NCI-H2196 treated with DMSO at 0.1 percent for 48 hours (cell line): Measurements from ENCODE around the gene SPPL2B.

Source experiments
- DNase-seq: peaks from one replicate; lab custom pipeline; 2025; ENCODE audit not compliant: unreplicated experiment; lab: John Stamatoyannopoulos, UW

Gene SPPL2B

DNA sequence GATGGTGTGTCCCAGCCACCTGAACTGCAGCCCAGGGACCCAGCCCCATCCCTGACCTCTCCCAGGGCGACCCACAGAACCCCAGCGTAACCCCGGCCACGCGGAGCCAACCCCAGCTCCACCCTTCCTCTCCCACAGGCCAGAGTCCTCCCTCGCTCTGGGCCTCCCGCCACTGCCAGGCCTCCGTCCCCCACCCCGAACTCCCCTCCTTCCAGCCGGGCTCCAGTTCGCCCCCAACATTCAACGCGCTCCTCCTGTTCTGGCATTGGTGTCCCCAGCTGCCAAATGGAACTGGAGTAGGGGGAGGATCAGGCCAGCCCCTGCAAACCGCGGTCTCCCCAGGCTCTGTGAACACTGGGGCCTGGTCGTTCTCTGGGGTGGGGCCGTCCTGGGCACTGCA lies 28.0 kb upstream of the SPPL2B start:
- DNase-seq, result no peak

DNA sequence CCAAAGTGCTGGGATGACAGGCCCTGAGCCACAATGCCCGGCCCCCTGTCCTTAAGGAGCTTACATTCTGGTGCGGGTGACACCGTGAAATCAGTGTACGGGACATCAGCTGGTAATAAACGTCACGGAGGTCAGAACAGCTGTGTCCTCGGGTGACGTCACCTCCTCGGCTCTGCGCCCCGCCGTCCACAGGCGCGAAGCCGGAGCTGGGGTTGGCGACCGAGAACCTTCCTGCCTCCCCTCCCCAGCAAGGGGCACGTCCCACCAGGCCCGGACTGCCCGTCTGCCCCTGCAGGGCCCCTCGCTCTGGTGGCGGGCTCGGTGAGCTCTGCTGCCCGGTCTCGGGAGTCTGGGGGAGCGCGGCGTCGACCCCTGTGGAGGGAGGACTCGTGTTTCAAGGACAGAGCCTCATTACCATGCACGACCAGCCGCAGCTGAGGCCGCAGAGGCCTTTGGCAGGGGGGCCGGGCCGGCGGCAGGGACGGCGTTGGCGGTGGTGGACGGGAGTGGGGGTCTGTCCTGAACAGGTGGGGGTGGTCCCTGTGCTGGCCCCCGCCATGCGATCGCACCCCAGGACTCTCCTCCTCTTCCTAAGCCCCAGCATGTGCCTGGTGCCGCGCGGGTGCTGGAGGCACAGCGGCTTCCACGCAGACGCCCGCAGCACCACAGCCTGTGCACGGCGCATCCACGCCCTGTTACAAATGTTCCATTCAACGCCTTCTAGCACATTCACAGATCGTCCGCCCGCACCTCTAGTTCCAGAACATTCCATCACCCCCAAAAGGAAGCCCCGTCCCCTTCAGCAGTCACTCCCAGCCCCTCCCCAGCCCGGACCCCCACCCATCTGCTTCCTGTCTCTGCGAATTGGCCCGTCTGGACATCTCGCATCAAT lies 25.9 kb upstream of the SPPL2B start:
- no peak for DNase-seq

GRCh38 chr19:2303211-2303798 lies 25.2 kb upstream of the SPPL2B start:
- no peak for DNase-seq

- DNase-seq, result no peak
These were observed 22.8 kb upstream of the SPPL2B start for GRCh38 chr19:2305452-2306280.

- no peak for DNase-seq
These were observed 22.1 kb upstream of the SPPL2B start for GRCh38 chr19:2306281-2306806.

GRCh38 chr19:2306971-2307370 lies 21.5 kb upstream of the SPPL2B start:
- no peak for DNase-seq

DNA sequence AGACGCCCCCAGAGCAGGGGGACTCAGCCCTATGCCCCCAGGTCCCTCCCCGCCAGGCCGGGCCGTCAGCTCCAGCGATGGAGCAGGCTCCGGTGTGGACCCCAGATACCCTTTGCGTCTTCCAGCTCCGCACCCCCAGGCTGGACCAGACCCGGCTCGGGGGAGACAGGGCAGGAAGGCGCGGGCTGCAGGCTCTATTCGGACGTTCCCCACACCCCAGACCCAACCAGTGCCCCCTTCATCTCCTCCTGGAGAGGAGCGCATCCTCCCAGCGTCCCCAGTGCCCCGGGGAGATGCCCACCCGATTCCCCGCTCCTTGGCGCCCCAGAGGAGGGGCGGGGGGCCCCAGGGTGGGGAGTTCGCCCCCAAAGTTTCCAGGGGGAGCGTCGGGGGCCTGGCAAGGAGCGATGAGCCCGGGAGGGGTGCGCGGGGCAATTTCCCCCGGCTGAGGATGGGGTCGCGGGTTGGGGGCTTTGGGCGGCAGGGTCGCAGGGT lies 20.9 kb upstream of the SPPL2B start:
- no peak for DNase-seq

DNA sequence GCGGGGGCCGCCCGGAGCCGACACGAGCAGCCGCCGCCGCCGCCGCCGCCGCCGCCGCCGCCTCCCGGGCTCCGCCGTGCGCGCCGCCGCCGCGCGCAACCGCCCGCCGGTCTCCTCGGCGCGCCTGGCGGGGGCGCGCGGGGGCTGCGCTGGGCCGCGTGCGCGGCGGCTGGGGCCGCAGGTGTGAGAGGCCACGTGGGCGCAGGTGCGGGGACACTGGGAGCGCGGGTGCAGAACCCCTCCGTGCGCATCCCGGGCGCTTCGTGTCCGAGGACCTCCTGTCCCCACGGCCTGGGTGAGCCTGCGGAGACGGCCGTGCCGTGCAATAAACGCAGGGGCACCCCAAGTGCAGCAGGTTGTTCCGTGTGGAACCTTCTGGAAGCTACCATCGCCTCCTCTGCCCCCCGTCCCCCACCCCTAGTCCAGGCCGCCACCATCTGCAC lies 20.3 kb upstream of the SPPL2B start, which contains the start of gene LINGO3:
TSS of gene LINGO3 (minus strand) at position 41 of the 443 bp plus-strand sequence. CDS start 16,378 bp downstream, outside the sequence.
- DNase-seq, result no peak

DNA sequence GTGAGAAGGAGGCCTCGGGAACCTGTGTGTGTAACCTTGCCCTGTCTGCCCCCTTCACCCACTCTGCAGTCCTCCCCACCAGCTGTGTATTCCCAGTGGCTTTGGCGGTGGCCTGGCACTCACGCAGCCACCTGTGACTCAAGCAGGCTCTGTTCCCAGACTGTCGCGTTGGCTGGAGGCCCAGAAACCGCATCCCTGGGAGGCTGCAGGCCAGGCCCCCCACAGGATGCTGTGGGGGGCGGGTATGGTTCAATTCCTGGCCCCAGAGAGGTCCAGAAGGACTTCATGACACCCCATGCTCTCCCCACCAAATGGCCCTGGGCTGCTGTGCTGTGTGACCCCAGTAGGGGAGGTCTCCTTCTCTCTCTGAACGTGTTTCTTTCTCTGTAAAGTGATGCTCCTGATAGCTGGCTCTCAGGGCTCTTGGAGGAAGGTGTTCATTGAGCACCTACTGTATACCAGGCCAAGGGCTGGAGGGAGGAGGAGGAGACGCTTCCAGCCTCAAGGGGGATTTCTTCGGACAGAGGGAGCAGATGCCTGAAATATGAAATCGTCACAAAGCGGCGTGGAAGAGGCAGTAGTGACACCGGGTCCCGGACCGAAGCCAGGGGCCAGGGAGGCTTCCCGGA lies 18.6 kb upstream of the SPPL2B start:
- peak; percentile 28 for DNase-seq

DNA sequence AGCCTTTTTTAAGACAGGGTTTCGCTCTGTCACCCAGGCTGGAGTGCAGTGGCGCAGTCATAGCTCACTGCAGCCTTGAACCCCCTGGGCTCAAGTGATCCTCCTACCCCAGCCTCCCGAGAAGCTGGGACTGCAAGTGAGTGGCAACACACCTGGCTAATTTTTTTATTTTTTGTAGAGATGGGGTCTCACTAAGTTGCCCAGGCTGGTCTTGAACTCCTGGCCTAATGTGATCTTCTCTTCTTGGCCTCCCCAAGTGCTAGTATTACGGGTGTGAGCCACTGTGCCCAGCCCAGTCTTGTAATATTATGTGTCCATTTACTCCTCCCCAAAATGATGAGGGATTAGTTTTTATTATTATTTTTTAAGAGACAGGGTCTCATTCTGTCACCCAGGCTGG lies 17.4 kb upstream of the SPPL2B start:
- DNase-seq, result no peak

DNA sequence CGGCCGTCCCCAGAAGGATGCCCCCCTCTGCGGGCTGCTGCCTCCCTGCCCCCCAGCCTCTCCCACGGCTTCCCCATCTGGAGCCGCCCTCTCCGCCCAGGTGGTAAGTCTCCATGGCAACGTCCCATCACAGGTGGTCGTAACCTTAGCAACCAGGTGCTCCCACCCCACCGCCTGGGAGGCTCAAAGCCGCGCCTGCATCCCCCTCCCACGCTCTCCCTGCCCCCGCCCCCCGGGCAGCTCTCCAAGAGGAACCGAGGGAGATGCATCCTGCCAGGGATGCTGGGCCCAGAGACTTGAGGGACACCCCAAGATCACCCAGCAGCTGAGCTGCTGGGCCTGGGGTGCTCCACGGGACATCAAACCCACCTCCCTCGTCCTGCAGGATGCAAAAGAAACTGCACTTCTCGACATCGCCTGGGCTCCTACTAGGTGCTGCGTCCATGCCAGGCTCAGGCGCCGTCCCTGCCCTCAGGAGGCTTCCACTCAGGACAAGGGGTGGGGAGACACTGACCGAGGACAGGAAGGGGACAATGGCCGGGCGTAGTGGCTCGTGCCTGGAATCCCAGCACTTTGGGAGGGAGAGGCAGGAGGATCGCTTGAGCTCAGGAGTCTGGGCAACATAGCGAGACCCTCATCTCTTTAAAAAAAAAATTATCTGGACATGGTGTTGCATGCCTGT lies 15.5 kb upstream of the SPPL2B start:
- DNase-seq, result no peak

DNA sequence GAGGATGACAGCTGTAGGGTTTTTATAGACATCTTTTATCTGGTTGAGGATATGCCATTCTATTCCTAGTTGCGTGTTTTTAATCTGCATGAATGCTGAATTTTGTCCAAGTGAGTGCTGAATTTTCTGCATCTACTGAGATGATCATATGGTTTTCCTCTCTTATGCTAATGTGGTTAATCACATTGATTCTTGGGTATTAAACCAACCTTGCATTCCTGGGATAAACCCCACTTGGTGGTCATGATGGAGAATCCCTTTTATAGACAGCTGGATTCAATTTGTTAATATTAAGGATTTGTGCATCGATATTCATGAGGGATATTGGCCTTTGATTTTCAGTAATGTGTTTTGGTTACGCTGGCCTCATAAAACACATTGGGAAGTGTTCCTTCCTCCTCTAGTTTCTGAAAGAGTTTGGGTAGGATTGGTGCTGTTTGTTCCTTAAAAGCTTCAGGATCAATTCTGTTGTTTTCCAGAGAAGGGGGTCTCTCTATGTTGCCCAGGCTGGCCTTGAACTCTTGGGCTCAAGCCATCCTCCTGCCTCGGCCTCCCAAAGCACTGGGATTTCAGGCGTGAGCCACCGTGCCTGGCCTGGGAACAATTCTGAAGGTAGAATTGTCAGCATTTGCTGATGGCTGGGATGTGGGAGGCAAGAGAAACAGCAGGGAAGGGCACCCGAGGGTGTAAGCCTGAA lies 13.2 kb upstream of the SPPL2B start:
- DNase-seq, result no peak

DNA sequence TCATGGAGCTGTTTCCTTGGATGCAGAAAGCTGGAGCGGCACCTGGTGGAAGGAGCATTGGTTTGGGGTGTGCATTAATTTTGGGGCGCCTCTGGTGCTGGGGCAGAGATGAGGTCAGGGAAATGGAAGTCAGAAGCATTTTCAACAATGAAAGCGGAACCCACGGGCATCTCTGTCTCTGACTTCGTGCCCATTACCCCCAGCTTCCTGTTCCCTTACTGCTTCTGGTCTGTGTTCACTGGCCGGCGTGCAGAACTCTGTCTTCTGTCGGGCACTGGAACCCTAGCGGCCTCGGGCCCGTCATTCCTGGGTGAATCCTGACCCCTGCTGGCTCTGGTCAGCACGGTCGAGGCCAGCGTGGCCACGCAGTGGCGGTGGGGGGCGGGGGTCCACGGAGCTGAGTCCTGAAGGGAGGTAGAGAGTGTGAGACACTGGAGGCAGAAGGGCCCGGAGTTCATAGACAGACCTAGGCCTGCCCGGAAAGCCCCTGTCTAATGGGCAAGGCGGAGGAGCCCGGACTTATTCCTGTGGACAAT lies 12.6 kb upstream of the SPPL2B start:
- no peak for DNase-seq

GRCh38 chr19:2317300-2317699 lies 11.2 kb upstream of the SPPL2B start:
- DNase-seq, result no peak

GRCh38 chr19:2317756-2318155 lies 10.7 kb upstream of the SPPL2B start:
- DNase-seq, result no peak

DNA sequence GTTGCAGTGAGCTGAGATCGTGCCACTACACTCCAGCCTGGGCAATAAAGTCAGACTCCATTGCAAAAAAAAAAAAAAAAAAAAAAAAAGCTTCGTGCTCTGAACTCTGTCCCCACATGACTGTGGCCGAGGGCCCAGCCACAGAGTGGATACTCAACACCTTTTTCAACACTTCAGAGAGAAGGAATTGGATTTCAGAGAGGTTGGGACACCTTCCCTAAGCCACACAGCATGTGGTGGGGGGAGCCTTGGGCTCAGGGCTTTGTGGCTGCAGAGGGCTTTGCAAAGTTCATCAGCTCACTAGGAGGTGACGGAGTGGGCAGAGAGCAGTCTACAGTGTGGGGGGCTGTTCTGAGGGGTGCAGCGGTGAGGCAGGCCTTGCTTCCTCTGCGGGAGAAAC lies 9.6 kb upstream of the SPPL2B start:
- no peak for DNase-seq

DNA sequence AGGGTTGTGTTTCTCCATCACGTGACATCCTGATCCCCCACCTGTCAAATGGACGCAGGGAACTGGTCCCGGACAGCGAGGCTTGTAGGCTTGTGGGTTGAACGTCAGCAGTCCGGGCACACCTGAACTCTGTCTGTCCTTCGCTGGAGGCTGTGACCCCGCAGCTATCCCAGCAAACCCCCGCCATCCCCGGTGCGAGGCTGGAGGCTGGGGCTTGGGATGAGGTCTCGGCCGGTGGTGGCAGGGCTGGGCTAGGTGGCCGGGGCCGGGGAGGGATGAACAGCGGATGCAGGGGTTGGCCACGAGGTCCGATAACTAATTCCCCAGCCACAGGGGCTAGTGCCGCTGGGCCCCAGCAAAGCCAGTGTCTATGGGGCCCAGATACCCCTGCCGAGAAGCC lies 8.9 kb upstream of the SPPL2B start:
- no peak for DNase-seq

GRCh38 chr19:2320049-2320448 lies 8.4 kb upstream of the SPPL2B start:
- DNase-seq, result no peak

- DNase-seq, result no peak
These were observed 7.5 kb upstream of the SPPL2B start for GRCh38 chr19:2320939-2321338.
